K562 treated with DMSO at 1 percent for 24 hours (cell line): ENCODE data around the gene ATXN7L3. TPM values are rescaled to one million over a fixed set of nuclear protein-coding genes. Genes with fewer than 3 reads are reported as not detected.

Experiments
- total RNA-seq: library from RNA; unstranded; fragments of 300-600 nt; gene quantifications from 2 replicates; pipeline ENCODE4 v1.2.3, GENCODE V29; 2022; ENCODE audit warnings: low read depth; ENCODE audit not compliant: insufficient read depth

Gene ATXN7L3, protein sequence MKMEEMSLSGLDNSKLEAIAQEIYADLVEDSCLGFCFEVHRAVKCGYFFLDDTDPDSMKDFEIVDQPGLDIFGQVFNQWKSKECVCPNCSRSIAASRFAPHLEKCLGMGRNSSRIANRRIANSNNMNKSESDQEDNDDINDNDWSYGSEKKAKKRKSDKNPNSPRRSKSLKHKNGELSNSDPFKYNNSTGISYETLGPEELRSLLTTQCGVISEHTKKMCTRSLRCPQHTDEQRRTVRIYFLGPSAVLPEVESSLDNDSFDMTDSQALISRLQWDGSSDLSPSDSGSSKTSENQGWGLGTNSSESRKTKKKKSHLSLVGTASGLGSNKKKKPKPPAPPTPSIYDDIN
- total RNA-seq, result 50.7 and 54.3 TPM in 2 replicates

DNA sequence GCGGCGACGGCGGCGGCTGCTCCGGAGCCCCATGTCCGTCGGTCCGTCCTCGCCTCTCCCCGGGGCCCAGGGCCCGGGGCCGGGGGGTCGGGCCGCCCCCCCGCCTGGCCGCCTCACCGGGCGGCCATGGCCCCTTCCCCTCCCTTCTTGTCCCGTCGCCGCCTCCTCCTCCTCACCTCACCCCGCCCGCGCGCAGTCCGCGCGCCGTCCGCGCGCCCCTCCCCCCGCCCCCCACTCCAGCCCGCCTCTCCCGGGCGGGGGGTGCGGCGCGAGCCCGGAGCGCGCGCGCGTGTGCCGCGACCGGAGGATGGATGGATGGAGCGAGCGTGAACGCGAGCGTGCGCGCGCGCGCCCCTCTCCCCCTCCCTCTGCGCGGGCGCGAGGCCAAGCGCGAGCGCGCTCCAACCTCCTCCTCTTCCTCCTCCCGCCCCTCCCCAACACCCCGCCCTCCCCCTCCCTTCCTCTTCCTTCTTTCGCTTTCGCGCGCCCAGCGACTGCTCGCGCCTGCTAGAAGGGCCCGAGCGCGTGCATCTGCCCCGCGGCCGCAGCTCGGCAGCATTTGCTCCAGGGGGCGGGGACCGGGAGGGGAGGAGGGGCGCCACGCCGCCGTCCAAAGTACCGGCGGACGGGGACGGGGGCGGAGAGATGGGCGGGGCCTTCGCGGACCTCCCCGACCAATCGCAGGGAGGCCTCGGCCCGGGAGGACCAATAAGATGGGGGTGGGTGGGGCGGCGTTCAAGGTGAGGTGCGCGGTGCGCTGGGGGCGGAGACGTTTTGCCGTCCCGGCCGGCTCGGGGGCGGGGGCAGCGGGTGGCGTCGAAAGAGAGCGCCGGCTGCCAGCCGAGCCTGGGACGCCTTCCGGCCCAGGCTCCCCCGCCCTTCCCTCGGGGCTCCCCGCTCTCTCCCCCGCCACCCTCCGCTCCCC is at the start of gene ATXN7L3:
ATXN7L3 (minus strand) TSS at position 332 of the 925 bp plus-strand sequence. CDS start 1,814 bp downstream, outside the sequence.

DNA sequence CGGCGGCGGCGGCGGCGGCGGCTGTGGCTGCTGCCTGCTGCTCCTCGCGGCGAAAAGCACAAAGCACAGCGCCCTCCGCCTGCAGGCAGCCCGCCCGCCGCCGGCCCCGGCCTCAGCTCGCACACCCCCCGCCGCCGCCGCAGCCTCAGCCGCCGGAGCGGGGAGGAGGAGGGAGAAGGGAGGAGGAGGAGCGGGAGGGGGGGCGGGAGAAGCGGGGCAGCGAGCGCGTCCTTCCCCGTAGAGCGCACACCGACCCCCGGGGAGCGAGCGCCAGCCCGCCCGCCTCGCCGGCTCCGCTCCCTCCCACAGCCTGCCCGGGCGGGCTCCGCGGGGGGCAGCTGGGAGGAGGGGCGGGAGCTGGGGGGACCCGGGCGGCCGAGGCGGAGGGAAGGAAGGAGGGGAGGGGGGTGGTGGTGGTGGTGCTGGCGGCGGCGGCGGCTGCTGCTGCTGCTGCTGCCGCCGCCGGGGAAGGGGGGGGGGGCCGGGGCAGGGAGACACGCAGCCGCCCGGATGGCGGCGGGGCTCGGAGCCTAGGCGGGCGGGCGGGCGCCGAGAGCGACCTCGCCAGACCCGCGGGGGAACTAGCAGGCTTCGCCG is 20.0 kb upstream of the ATXN7L3 start, which contains the start of gene UBTF:
UBTF (minus strand) TSS at position 60 of the 597 bp plus-strand sequence. CDS start 1,446 bp downstream, outside the sequence.

DNA sequence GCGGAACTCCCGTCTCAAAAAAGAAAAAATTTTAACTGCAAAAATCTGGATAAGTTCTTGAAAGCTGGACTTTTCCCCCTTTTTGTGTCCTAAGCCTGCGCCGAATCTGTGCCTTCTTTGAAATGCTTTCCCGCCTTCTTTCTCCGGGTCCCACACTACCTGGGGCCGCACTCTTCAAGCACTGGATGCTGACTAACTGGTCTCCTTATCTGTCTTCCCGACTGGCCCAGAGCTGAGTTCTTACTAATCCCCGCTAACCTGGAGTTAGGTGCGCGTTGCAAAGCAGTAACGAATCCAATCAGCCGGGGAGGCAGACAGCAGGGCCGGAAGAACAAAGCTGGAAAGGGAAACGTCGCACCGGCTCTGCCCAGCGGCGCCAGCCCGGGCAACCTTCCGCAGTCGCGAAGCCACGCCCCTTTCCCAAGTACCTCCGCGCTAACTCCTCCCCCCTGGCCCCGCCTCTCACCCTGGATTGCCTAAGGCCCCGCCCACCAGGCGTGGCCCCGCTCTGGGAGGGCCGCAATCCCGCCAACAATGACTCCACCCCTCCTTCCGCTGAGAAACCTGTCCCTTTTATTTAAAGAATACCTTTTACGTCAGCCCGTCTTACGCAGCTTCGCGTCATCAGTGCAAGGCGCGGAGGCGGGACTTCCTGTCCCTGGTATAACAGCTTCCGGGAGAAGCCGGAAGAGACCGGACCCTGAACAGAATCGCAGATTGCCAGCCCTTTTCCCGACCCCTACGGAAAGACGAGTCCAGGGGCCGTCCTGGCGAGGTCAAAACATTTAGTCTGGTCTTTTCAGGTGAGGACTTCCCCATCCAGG is 13.2 kb downstream of the ATXN7L3 start, which contains the start of gene TMUB2:
TMUB2 (plus strand) TSS at position 666 of the 824 bp plus-strand sequence. CDS start 737 bp downstream, outside the sequence.

DNA sequence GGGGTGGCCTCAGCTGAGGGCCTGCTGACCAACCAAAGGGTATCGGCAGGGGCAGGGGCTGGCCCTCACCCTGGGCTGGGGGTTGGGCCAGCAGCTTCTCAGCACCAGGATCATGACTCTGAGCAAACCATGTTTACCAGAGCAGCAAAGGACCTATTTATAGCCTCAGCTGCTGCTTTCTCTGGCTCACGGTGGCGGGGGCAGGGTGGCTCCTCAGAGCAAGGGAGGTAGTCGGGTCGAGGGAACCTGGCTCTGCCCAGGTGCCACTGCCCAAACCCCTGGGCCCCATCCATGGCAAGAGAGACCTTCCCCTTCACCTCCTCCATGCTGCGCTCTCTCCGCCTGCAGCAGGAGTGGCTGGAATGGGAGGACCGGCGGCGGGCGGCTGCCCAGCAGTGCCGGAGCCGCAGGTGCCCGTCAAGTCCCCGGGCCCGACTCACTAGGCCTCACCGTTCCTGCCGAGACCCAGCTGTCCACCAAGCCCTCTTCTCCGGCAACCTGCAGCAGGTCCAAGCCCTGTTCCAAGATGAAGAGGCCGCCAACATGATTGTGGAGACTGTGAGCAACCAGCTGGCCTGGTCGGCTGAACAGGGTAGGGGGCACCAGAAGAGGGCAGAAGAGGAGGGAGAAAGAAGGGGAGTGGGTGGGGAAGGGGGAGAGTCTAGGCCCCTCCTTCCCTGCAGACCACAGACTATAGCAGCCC is 29.0 kb downstream of the ATXN7L3 start, which contains the start of gene ASB16:
ASB16 (plus strand) TSS at position 206 of the 703 bp plus-strand sequence; CDS start at position 292, 86 bp downstream.

Other genes with a start within 250 kb of the ATXN7L3 start
- gene PYY, start 245.9 kb downstream of the ATXN7L3 start, total RNA-seq, result not detected in 2 replicates
- 0.53 and 0.56 TPM in 2 replicates for gene NAGS, start 195.3 kb downstream of the ATXN7L3 start, total RNA-seq
- 51.1 and 53.9 TPM in 2 replicates for gene TMEM101, start 184.9 kb downstream of the ATXN7L3 start, total RNA-seq
- gene LSM12, start 133.2 kb downstream of the ATXN7L3 start, total RNA-seq, result 26.5 and 29.9 TPM in 2 replicates
- gene G6PC3, start 129.1 kb downstream of the ATXN7L3 start, total RNA-seq, result 59.0 and 66.9 TPM in 2 replicates
- gene HDAC5, start 76.2 kb downstream of the ATXN7L3 start, total RNA-seq, result 59.0 and 61.9 TPM in 2 replicates
- 15.4 and 17.5 TPM in 2 replicates for gene HROB, start 58.0 kb downstream of the ATXN7L3 start, total RNA-seq
- 0.41 and 0.53 TPM in 2 replicates for gene ASB16, start 29.2 kb downstream of the ATXN7L3 start, total RNA-seq
- 31.6 and 34.0 TPM in 2 replicates for gene TMUB2, start 12.9 kb downstream of the ATXN7L3 start, total RNA-seq
- gene UBTF, start 19.8 kb upstream of the ATXN7L3 start, total RNA-seq, result 51.2 and 52.5 TPM in 2 replicates
- 1.5 and 1.9 TPM in 2 replicates for gene SLC4A1, start 68.3 kb upstream of the ATXN7L3 start, total RNA-seq
- gene RUNDC3A, start 108.7 kb upstream of the ATXN7L3 start, total RNA-seq, result 0.30 TPM in 1 of 2 replicates, not detected in the other
- gene SLC25A39, start 124.9 kb upstream of the ATXN7L3 start, total RNA-seq, result 246 and 286 TPM in 2 replicates
- 421 and 465 TPM in 2 replicates for gene GRN, start 145.4 kb upstream of the ATXN7L3 start, total RNA-seq
- gene FAM171A2, start 164.0 kb upstream of the ATXN7L3 start, total RNA-seq, result 22.7 and 24.8 TPM in 2 replicates
- gene ITGA2B, start 189.8 kb upstream of the ATXN7L3 start, total RNA-seq, result 4.7 and 5.3 TPM in 2 replicates